Neural progenitor cell (in vitro differentiated cells): ENCODE measurements around the gene WSCD1. TPM values are rescaled to one million over a fixed set of nuclear protein-coding genes. Genes with fewer than 3 reads are reported as not detected.

Experiments used
- DNase-seq: peaks from one replicate; pipeline ENCODE4 v3.0.0-alpha.2; 2016; ENCODE audit warnings: low spot score
- H2AFZ ChIP-seq: fragments of 200-600 bp; sonication (generic); replicated peaks from 2 replicates; pipeline ENCODE4 v1.6.1; 2016; ENCODE audit warnings: antibody characterized with exemption
- H3F3A ChIP-seq: fragments of 200-600 bp; sonication (generic); 2 replicates; pipeline ENCODE4 v1.6.1; 2016; ENCODE audit warnings: antibody characterized with exemption, low read depth
- H3K27ac ChIP-seq: fragments of 200-600 bp; sonication (generic); 2 replicates; pipeline ENCODE4 v1.5.1; 2016; ENCODE audit warnings: mild to moderate bottlenecking
- H3K27me3 ChIP-seq: fragments of 200-600 bp; sonication (generic); 2 replicates; pipeline ENCODE4 v1.6.1; 2016; ENCODE audit warnings: mild to moderate bottlenecking, moderate library complexity
- H3K36me3 ChIP-seq: fragments of 200-600 bp; sonication (generic); 2 replicates; pipeline ENCODE4 v1.5.1; 2016
- H3K4me1 ChIP-seq: fragments of 200-600 bp; sonication (generic); 2 replicates; pipeline ENCODE4 v1.6.1; 2016; ENCODE audit warnings: mixed run types
- H3K4me2 ChIP-seq: fragments of 200-600 bp; sonication (generic); 2 replicates; pipeline ENCODE4 v1.6.1; 2016
- H3K4me3 ChIP-seq: fragments of 200-600 bp; sonication (generic); 2 replicates; pipeline ENCODE4 v1.5.1; 2016
- H3K79me2 ChIP-seq: fragments of 200-600 bp; sonication (generic); 2 replicates; pipeline ENCODE4 v1.6.1; 2016; ENCODE audit warnings: low read depth
- H3K9ac ChIP-seq: fragments of 200-600 bp; sonication (generic); 2 replicates; pipeline ENCODE4 v1.6.1; 2016
- H3K9me3 ChIP-seq: fragments of 200-600 bp; sonication (generic); 2 replicates; pipeline ENCODE4 v1.5.1; 2016; ENCODE audit warnings: low read depth
- H4K20me1 ChIP-seq: fragments of 200-600 bp; sonication (generic); 2 replicates; pipeline ENCODE4 v1.6.1; 2016; ENCODE audit warnings: low read depth
- H3K27ac Mint-ChIP-seq: 3 replicates; pipeline ENCODE4 v1.8.0; 2021; ENCODE audit warnings: mixed read lengths
- H3K27me3 Mint-ChIP-seq: 2 replicates; pipeline ENCODE4 v1.8.0; 2022; ENCODE audit warnings: low read depth, mild to moderate bottlenecking, inconsistent platforms, moderate library complexity, mixed read lengths; ENCODE audit not compliant: insufficient read depth
- H3K36me3 Mint-ChIP-seq: 3 replicates; pipeline ENCODE4 v1.8.0; 2021; ENCODE audit warnings: mixed read lengths
- H3K4me1 Mint-ChIP-seq: 3 replicates; pipeline ENCODE4 v1.8.0; 2021; ENCODE audit warnings: mixed read lengths
- H3K4me3 Mint-ChIP-seq: 3 replicates; pipeline ENCODE4 v1.8.0; 2021; ENCODE audit warnings: mild to moderate bottlenecking, moderate library complexity, mixed read lengths
- H3K9me3 Mint-ChIP-seq: 3 replicates; pipeline ENCODE4 v1.8.0; 2020; ENCODE audit warnings: mixed read lengths
- CTCF ChIP-seq: fragments of 200-600 bp; sonication (generic); IDR thresholded peaks from 2 replicates; pipeline ENCODE4 v1.5.1; 2017; ENCODE audit warnings: antibody characterized with exemption, mild to moderate bottlenecking
- EZH2 ChIP-seq: fragments of 200-600 bp; sonication (generic); IDR thresholded peaks from 2 replicates; pipeline ENCODE4 v1.6.1; 2017; ENCODE audit warnings: antibody characterized with exemption, mild to moderate bottlenecking, moderate library complexity
- EZH2phosphoT487 ChIP-seq: fragments of 200-600 bp; sonication (generic); IDR thresholded peaks from 2 replicates; pipeline ENCODE4 v1.6.1; 2017; ENCODE audit warnings: antibody characterized with exemption
- total RNA-seq: library from RNA; depleted of rRNA; stranded (reverse); fragments of >200 nt; gene quantifications from 2 replicates; pipeline ENCODE4 v1.2.3, GENCODE V29; 2015; ENCODE audit warnings: low replicate concordance

The WSCD1 gene
- total RNA-seq, 1 donor from 2014 or later = 20.2 TPM

- H3K27ac ChIP-seq = no peak overlapping the region
- peaks cover 14% of the 10 kb centered on the region for H3K4me1 ChIP-seq
- H3K4me2 ChIP-seq = peak overlapping the region; percentile 22
- H3F3A ChIP-seq = peaks cover 4% of the 10 kb centered on the region
- H3K27me3 ChIP-seq = no peaks in the 10 kb centered on the region
- peak overlapping the region; percentile 86 for H3K27ac Mint-ChIP-seq
- H3K9ac ChIP-seq = no peak overlapping the region
- H3K4me1 Mint-ChIP-seq = peaks cover 24% of the 10 kb centered on the region
- no peaks in the 10 kb centered on the region for H3K36me3 Mint-ChIP-seq
- H3K79me2 ChIP-seq = no peaks in the 10 kb centered on the region
- no peak for DNase-seq
- H2AFZ ChIP-seq = peak overlapping the region; percentile 20
- H3K4me3 ChIP-seq = no peak overlapping the region
- peaks cover 2% of the 10 kb centered on the region for H3K27me3 Mint-ChIP-seq
- no peaks in the 10 kb centered on the region for H3K36me3 ChIP-seq
- no peaks in the 10 kb centered on the region for H3K9me3 ChIP-seq
- peak overlapping the region; percentile 15 for H3K4me3 Mint-ChIP-seq
- no peaks in the 10 kb centered on the region for H4K20me1 ChIP-seq
- TF ChIP-seq EZH2phosphoT487 (no peak), EZH2 (no peak), CTCF (no peak)
- H3K9me3 Mint-ChIP-seq = peaks cover 8% of the 10 kb centered on the region
Measured at GRCh38 chr17:6023036-6023831, 46.9 kb upstream of the WSCD1 start.

GRCh38 chr17:6024576-6024975 lies 45.6 kb upstream of the WSCD1 start:
- peaks cover 8% of the 10 kb centered on the region for H3K9me3 Mint-ChIP-seq
- Histone ChIP-seq H3K9ac (no peak overlapping the region), H2AFZ (no peak overlapping the region), H3F3A (peaks cover 4% of the 10 kb centered on the region), H4K20me1 (no peaks in the 10 kb centered on the region), H3K79me2 (no peaks in the 10 kb centered on the region), H3K9me3 (no peaks in the 10 kb centered on the region), H3K4me1 (peaks cover 10% of the 10 kb centered on the region), H3K4me3 (no peak overlapping the region), H3K36me3 (no peaks in the 10 kb centered on the region), H3K27ac (no peak overlapping the region), H3K4me2 (no peak overlapping the region), H3K27me3 (no peaks in the 10 kb centered on the region)
- TF ChIP-seq EZH2phosphoT487 = no peak
- no peak for TF ChIP-seq CTCF
- no peak for TF ChIP-seq EZH2
- H3K4me1 Mint-ChIP-seq = peaks cover 20% of the 10 kb centered on the region
- peak overlapping the region; percentile 11 for H3K27ac Mint-ChIP-seq
- DNase-seq = no peak
- peaks cover 2% of the 10 kb centered on the region for H3K27me3 Mint-ChIP-seq
- no peaks in the 10 kb centered on the region for H3K36me3 Mint-ChIP-seq
- no peak overlapping the region for H3K4me3 Mint-ChIP-seq

- Histone ChIP-seq H2AFZ (no peak overlapping the region), H3K4me1 (peaks cover 10% of the 10 kb centered on the region), H3K27me3 (no peaks in the 10 kb centered on the region), H3K4me3 (no peak overlapping the region), H3K36me3 (no peaks in the 10 kb centered on the region), H3K9me3 (no peaks in the 10 kb centered on the region), H3K79me2 (no peaks in the 10 kb centered on the region), H4K20me1 (no peaks in the 10 kb centered on the region), H3K27ac (no peak overlapping the region), H3K4me2 (no peak overlapping the region), H3F3A (peaks cover 4% of the 10 kb centered on the region), H3K9ac (no peak overlapping the region)
- peaks cover 2% of the 10 kb centered on the region for H3K27me3 Mint-ChIP-seq
- peaks cover 8% of the 10 kb centered on the region for H3K9me3 Mint-ChIP-seq
- no peak overlapping the region for H3K27ac Mint-ChIP-seq
- H3K36me3 Mint-ChIP-seq = no peaks in the 10 kb centered on the region
- no peak overlapping the region for H3K4me3 Mint-ChIP-seq
- TF ChIP-seq EZH2 = no peak
- TF ChIP-seq EZH2phosphoT487 = no peak
- TF ChIP-seq CTCF = no peak
- no peak for DNase-seq
- H3K4me1 Mint-ChIP-seq = peaks cover 18% of the 10 kb centered on the region
Measured at GRCh38 chr17:6027342-6028024, 42.7 kb upstream of the WSCD1 start.
